DOHH2 (cell line): Measurements from ENCODE around the gene ITPK1.

Experiments
- CTCF ChIP-seq: fragments of 200-600 bp; sonication (generic); IDR thresholded peaks from one replicate; pipeline ENCODE4 v1.5.1; 2014; ENCODE audit warnings: antibody characterized with exemption, mild to moderate bottlenecking, low read depth, low read length; ENCODE audit not compliant: poor library complexity, severe bottlenecking
- EZH2phosphoT487 ChIP-seq: fragments of 200-600 bp; sonication (generic); IDR thresholded peaks from 2 replicates; pipeline ENCODE4 v1.6.1; 2017; ENCODE audit warnings: borderline replicate concordance, mild to moderate bottlenecking, antibody characterized with exemption, low read length, moderate library complexity, mixed read lengths

DNA sequence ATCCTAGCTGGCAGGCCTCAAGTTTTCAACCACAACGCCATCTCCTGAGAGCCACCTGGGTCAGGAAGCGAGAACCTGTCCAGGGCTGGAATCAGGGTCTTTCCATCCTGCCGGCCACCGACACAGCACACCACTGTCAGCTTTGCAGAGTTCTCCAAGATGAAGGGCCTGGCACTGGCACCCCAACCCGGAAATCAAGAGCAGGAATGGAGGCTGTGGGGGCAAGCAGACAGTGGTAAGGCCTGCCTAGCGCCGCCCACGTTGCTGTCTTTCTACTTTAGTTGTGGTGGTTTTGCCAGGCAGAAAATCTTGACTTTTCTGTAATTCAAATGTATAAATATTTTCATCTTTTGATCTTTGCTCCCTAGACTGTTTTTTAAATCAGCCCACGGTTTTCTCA is 90.7 kb downstream of the ITPK1 start:
- TF ChIP-seq CTCF: no peak
- TF ChIP-seq EZH2phosphoT487: no peak
